Measurements from ENCODE around the gene SRGAP1. TPM values are rescaled to one million over a fixed set of nuclear protein-coding genes. Genes with fewer than 3 reads are reported as not detected.

Gene SRGAP1
- polyA plus RNA-seq, 1 donor from 2014 or later, result 4.8 TPM

- H3K9me3 ChIP-seq (ENCODE audit: low read length), result no peaks in the 10 kb centered on the region
- H3K27me3 ChIP-seq (ENCODE audit: insufficient read depth, low read depth, low read length), result no peaks in the 10 kb centered on the region
- H3K4me3 ChIP-seq (ENCODE audit: low read length), result no peak overlapping the region
- peaks cover 16% of the 10 kb centered on the region for H3K36me3 ChIP-seq (ENCODE audit: insufficient read depth, low read length)
- H3K79me2 ChIP-seq (replicated peaks; ENCODE audit: insufficient read depth, low read length), result no peaks in the 10 kb centered on the region
- H3K27ac ChIP-seq (ENCODE audit: low read length), result no peak overlapping the region
- no peaks in the 10 kb centered on the region for H3K9me2 ChIP-seq (ENCODE audit: insufficient read depth, low read length)
- no peaks in the 10 kb centered on the region for H3F3A ChIP-seq (ENCODE audit: insufficient read depth, low read length, poor library complexity, severe bottlenecking)
- TF ChIP-seq MXI1 (conservative IDR thresholded peaks at IDR 0.05; ENCODE audit: poor library complexity, severe bottlenecking) (no peak), CTCF (IDR thresholded peaks at IDR 0.05; ENCODE audit: poor library complexity, severe bottlenecking) (no peak), SMC3 (conservative IDR thresholded peaks at IDR 0.05; ENCODE audit: poor library complexity) (no peak), TAF1 (IDR thresholded peaks at IDR 0.05; ENCODE audit: low read depth) (no peak), REST (IDR thresholded peaks at IDR 0.05; ENCODE audit: borderline replicate concordance) (no peak), EZH2 (IDR thresholded peaks at IDR 0.05; ENCODE audit: borderline replicate concordance, insufficient read depth, low read length, poor library complexity, severe bottlenecking) (no peak), POLR2AphosphoS5 (IDR thresholded peaks at IDR 0.05) (no peak), RAD21 (conservative IDR thresholded peaks at IDR 0.05) (no peak), EP300 (conservative IDR thresholded peaks at IDR 0.05; ENCODE audit: poor library complexity, severe bottlenecking) (no peak)
- H4K20me1 ChIP-seq (ENCODE audit: insufficient read depth), result no peaks in the 10 kb centered on the region
- no peak overlapping the region for H3K9ac ChIP-seq (ENCODE audit: low read length)
- H3K4me2 ChIP-seq (ENCODE audit: low read length), result no peak overlapping the region
- H2AFZ ChIP-seq (ENCODE audit: low read depth, low read length), result no peak overlapping the region
Observed at GRCh38 chr12:64110864-64111263, 266.4 kb downstream of the SRGAP1 start.

- TF ChIP-seq TAF1 (IDR thresholded peaks at IDR 0.05; ENCODE audit: low read depth) (no peak), MXI1 (conservative IDR thresholded peaks at IDR 0.05; ENCODE audit: poor library complexity, severe bottlenecking) (no peak), REST (IDR thresholded peaks at IDR 0.05; ENCODE audit: borderline replicate concordance) (no peak), EZH2 (IDR thresholded peaks at IDR 0.05; ENCODE audit: borderline replicate concordance, insufficient read depth, low read length, poor library complexity, severe bottlenecking) (no peak), EP300 (conservative IDR thresholded peaks at IDR 0.05; ENCODE audit: poor library complexity, severe bottlenecking) (no peak)
- Histone ChIP-seq H2AFZ (ENCODE audit: low read depth, low read length) (no peak overlapping the region), H4K20me1 (ENCODE audit: insufficient read depth) (no peaks in the 10 kb centered on the region), H3K27me3 (ENCODE audit: insufficient read depth, low read depth, low read length) (no peaks in the 10 kb centered on the region), H3F3A (ENCODE audit: insufficient read depth, low read length, poor library complexity, severe bottlenecking) (no peaks in the 10 kb centered on the region), H3K4me2 (ENCODE audit: low read length) (no peak overlapping the region), H3K9ac (ENCODE audit: low read length) (no peak overlapping the region), H3K9me3 (ENCODE audit: low read length) (no peaks in the 10 kb centered on the region), H3K36me3 (ENCODE audit: insufficient read depth, low read length) (peaks cover 5% of the 10 kb centered on the region), H3K27ac (ENCODE audit: low read length) (no peak overlapping the region), H3K9me2 (ENCODE audit: insufficient read depth, low read length) (no peaks in the 10 kb centered on the region), H3K79me2 (replicated peaks; ENCODE audit: insufficient read depth, low read length) (no peaks in the 10 kb centered on the region), H3K4me3 (ENCODE audit: low read length) (no peak overlapping the region)
Observed at GRCh38 chr12:64116969-64117368, 272.5 kb downstream of the SRGAP1 start.

Measured in neural cell (in vitro differentiated cells).